HepG2 (cell line): Measurements from ENCODE around the gene TWF1. TPM values are rescaled to one million over a fixed set of nuclear protein-coding genes. Genes with fewer than 3 reads are reported as not detected.
A peak's percentile ranks its signal among the peaks of the same experiment; 100 is the strongest.

ENCODE experiments used
- ATAD3A ChIP-seq: sonication (generic); formaldehyde crosslinking; IDR thresholded peaks from 2 replicates; pipeline ENCODE4 v1.4.0; 2020; ENCODE audit warnings: missing genetic modification reagents
- ATF7-NPFF ChIP-seq: sonication (generic); formaldehyde crosslinking; IDR thresholded peaks from 2 replicates; pipeline ENCODE4 v1.8.1; 2023; ENCODE audit warnings: mild to moderate bottlenecking, low read depth, missing genetic modification reagents, moderate library complexity
- CREM ChIP-seq, 2 experiments: sonication (generic) in 1 of 2; formaldehyde crosslinking in 1 of 2; IDR thresholded peaks; 2 replicates each; pipeline versions ENCODE4 v1.4.0 to v1.6.1; 2016 to 2020; ENCODE audit warnings: antibody characterized with exemption in 1 of 2, mild to moderate bottlenecking in 1 of 2, missing genetic modification reagents in 1 of 2
- FOXC1 ChIP-seq: sonication (generic); formaldehyde crosslinking; IDR thresholded peaks from 2 replicates; pipeline ENCODE4 v1.8.0; 2022; ENCODE audit warnings: mild to moderate bottlenecking, missing genetic modification reagents, borderline replicate concordance
- FOXP1 ChIP-seq, 2 experiments: fragments of 450-650 bp in 1 of 2; IDR thresholded peaks; 2 replicates each; pipeline ENCODE4 v1.6.1; 2017 to 2018; ENCODE audit warnings: antibody characterized with exemption in 1 of 2
- HHEX ChIP-seq: IDR thresholded peaks from 2 replicates; pipeline ENCODE4 v1.6.1; 2016; ENCODE audit warnings: control low read depth
- HNRNPK ChIP-seq: fragments of 200-400 bp; formaldehyde crosslinking; IDR thresholded peaks from 2 replicates; pipeline ENCODE4 v1.6.1; 2018; ENCODE audit warnings: low read length, low read depth, moderate library complexity, mild to moderate bottlenecking; ENCODE audit not compliant: poor library complexity, severe bottlenecking
- HOXA9 ChIP-seq: sonication (generic); formaldehyde crosslinking; IDR thresholded peaks from 2 replicates; pipeline ENCODE4 v1.8.1; 2022; ENCODE audit warnings: missing genetic modification reagents, mild to moderate bottlenecking, moderate library complexity, borderline replicate concordance
- PCBP1 ChIP-seq: fragments of 200-400 bp; formaldehyde crosslinking; IDR thresholded peaks from 2 replicates; pipeline ENCODE4 v1.6.1; 2017; ENCODE audit warnings: mild to moderate bottlenecking, low read depth, low read length, borderline replicate concordance
- SIX1 ChIP-seq: sonication (generic); formaldehyde crosslinking; IDR thresholded peaks from 2 replicates; pipeline ENCODE4 v1.4.0; 2020; ENCODE audit warnings: missing genetic modification reagents, borderline replicate concordance
- ZNF292 ChIP-seq: sonication (generic); formaldehyde crosslinking; IDR thresholded peaks from 2 replicates; pipeline ENCODE4 v1.8.1; 2022; ENCODE audit warnings: mild to moderate bottlenecking, low read depth, missing genetic modification reagents, borderline replicate concordance
- ZNF331 ChIP-seq: sonication (generic); formaldehyde crosslinking; IDR thresholded peaks from 2 replicates; pipeline ENCODE4 v1.4.0; 2020; ENCODE audit warnings: missing genetic modification reagents
- ZNF547 ChIP-seq: sonication (generic); formaldehyde crosslinking; IDR thresholded peaks from 2 replicates; pipeline ENCODE4 v1.5.1; 2020; ENCODE audit warnings: mild to moderate bottlenecking, missing genetic modification reagents
- ZNF652 ChIP-seq: IDR thresholded peaks from 2 replicates; pipeline ENCODE4 v1.6.1; 2016; ENCODE audit warnings: low read depth, borderline replicate concordance
- ZNF737 ChIP-seq: sonication (generic); formaldehyde crosslinking; IDR thresholded peaks from 2 replicates; pipeline ENCODE4 v1.5.0; 2020; ENCODE audit warnings: missing genetic modification reagents, mild to moderate bottlenecking, borderline replicate concordance
- ZNF788 ChIP-seq: sonication (generic); formaldehyde crosslinking; IDR thresholded peaks from 2 replicates; pipeline ENCODE4 v1.5.0; 2020; ENCODE audit warnings: mild to moderate bottlenecking, missing genetic modification reagents, borderline replicate concordance
- polyA plus RNA-seq, 8 experiments: library from polyadenylated mRNA; depleted of rRNA in 3 of 8; stranded (reverse) in 7 of 8; unstranded in 1 of 8; fragments of >200 nt; fragmentation: Illumina TruSeq in 4 of 8; extraction: Trizol in 4 of 8; gene quantifications; 2 replicates each; pipeline versions ENCODE4 v1.2.1 to v1.2.3, GENCODE V29; 2011 to 2016; ENCODE audit warnings: low read depth in 4 of 8, missing spikeins in 1 of 8, mixed read lengths in 1 of 8; ENCODE audit not compliant: insufficient read depth in 1 of 8
- total RNA-seq, 5 experiments: library from RNA; depleted of rRNA; stranded (reverse); fragments of >200 nt; fragmentation: Illumina TruSeq; extraction: Trizol; gene quantifications; 2 replicates each; pipeline ENCODE4 v1.2.3, GENCODE V29; 2016; ENCODE audit warnings: low read depth in 1 of 5
- TF ChIP-seq, protein P1 (sequence below), 2 experiments: sonication (generic) in 1 of 2; formaldehyde crosslinking in 1 of 2; IDR thresholded peaks; 2 replicates each; pipeline versions ENCODE4 v1.4.0 to v1.6.1; 2018 to 2020; ENCODE audit warnings: missing genetic modification reagents in 2 of 2, borderline replicate concordance in 1 of 2, low read depth in 1 of 2, mild to moderate bottlenecking in 1 of 2, missing biosample characterization in 1 of 2
- TF ChIP-seq, protein P2 (sequence below): sonication (generic); formaldehyde crosslinking; IDR thresholded peaks from 2 replicates; pipeline ENCODE4 v1.9.0; 2021; ENCODE audit warnings: missing genetic modification reagents, mild to moderate bottlenecking, borderline replicate concordance
- TF ChIP-seq, protein P3 (sequence below): sonication (generic); formaldehyde crosslinking; IDR thresholded peaks from 2 replicates; pipeline ENCODE4 v1.4.0; 2020; ENCODE audit warnings: mild to moderate bottlenecking, missing genetic modification reagents
- TF ChIP-seq, protein P4 (sequence below): IDR thresholded peaks from 2 replicates; pipeline ENCODE4 v1.6.1; 2016; ENCODE audit warnings: missing biosample characterization, missing genetic modification reagents, low read depth

The TWF1 gene
- total and polyA plus RNA-seq, 2 of the 13 experiments (the other 11 are each of a cell fraction or from before 2014, with no cell fraction given), result 32.3 to 85.5 TPM

DNA sequence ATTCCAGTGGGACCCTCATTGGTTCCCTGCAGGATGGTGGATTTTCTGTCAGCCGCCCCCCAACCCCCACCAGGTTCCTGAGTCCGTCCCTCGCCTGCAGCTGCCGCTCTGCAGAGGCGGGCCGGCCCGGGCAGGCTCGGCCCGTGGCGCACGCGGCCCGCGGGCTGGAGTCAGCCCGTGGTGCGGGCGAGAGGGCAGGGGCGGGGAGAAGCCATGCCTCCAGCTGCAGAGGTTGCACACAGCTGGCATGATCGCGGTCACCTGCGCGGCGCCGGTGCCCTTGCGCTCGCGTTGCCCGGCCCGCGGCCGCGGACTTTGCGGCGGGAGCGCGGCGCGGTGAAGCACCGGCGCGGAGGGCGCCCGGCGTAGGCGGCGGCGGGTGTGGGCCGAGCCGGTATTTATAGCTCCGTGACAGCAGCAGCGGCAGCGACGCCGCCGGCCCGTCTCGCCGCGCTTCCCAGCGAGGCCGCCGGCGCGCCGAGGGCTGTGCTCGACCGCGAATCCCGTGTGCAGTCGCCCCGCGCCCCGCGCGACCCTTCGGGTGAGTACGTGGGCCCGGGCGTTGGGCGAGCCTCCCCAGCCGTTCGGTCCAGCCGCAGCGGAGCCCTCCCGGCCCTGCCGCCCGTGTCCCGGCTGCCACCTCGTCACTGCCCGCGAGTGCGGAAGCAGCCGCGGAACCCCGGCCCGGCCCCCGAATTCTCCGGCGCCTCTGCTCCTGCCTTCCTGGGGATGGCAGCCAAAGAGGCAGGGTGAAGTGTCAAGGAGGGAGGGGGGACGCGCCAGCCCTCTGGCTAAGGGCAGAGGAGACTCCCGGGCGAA is 29.7 kb upstream of the TWF1 start, which contains the start of gene TMEM117 (continued):
- TF ChIP-seq, protein P1, sequence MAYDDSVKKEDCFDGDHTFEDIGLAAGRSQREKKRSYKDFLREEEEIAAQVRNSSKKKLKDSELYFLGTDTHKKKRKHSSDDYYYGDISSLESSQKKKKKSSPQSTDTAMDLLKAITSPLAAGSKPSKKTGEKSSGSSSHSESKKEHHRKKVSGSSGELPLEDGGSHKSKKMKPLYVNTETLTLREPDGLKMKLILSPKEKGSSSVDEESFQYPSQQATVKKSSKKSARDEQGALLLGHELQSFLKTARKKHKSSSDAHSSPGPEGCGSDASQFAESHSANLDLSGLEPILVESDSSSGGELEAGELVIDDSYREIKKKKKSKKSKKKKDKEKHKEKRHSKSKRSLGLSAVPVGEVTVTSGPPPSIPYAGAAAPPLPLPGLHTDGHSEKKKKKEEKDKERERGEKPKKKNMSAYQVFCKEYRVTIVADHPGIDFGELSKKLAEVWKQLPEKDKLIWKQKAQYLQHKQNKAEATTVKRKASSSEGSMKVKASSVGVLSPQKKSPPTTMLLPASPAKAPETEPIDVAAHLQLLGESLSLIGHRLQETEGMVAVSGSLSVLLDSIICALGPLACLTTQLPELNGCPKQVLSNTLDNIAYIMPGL (CRISPR knock-in tag; IDR thresholded peaks at IDR 0.05; ENCODE audit: borderline replicate concordance in 1 of 2, low read depth in 1 of 2), result peak in 1 of 2 experiments; percentile 50; a peak in 3 of 4 replicates
- TF ChIP-seq HHEX (CRISPR knock-in tag) (no peak), HOXA9 (CRISPR knock-in tag) (no peak), FOXC1 (CRISPR knock-in tag) (0 out of 2 replicates have a peak, but pooled peaks have one; percentile 8), ZNF292 (CRISPR knock-in tag) (no peak; the same call in 1 of the 2 replicates), ZNF547 (CRISPR knock-in tag) (peak; percentile 37; the same call in 1 of the 2 replicates), ZNF788 (CRISPR knock-in tag) (peak; percentile 27; the same call in 1 of the 2 replicates), SIX1 (CRISPR knock-in tag) (no peak), ZNF652 (CRISPR knock-in tag) (no peak), HNRNPK (no peak), CREM (IDR thresholded peaks at IDR 0.05) (no peak), CREM (CRISPR knock-in tag; IDR thresholded peaks at IDR 0.05) (no peak), ATF7-NPFF (CRISPR knock-in tag) (0 out of 2 replicates have a peak, but pooled peaks have one; percentile 28), FOXP1 (IDR thresholded peaks at IDR 0.05) (no peak), FOXP1 (CRISPR knock-in tag; IDR thresholded peaks at IDR 0.05) (no peak), ZNF737 (CRISPR knock-in tag) (no peak), ATAD3A (no peak), PCBP1 (no peak), ZNF331 (no peak)
- TF ChIP-seq, protein P2, sequence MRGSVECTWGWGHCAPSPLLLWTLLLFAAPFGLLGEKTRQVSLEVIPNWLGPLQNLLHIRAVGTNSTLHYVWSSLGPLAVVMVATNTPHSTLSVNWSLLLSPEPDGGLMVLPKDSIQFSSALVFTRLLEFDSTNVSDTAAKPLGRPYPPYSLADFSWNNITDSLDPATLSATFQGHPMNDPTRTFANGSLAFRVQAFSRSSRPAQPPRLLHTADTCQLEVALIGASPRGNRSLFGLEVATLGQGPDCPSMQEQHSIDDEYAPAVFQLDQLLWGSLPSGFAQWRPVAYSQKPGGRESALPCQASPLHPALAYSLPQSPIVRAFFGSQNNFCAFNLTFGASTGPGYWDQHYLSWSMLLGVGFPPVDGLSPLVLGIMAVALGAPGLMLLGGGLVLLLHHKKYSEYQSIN (CRISPR knock-in tag), result no peak
- TF ChIP-seq, protein P3, sequence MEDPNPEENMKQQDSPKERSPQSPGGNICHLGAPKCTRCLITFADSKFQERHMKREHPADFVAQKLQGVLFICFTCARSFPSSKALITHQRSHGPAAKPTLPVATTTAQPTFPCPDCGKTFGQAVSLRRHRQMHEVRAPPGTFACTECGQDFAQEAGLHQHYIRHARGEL (CRISPR knock-in tag), result no peak
- TF ChIP-seq, protein P4, sequence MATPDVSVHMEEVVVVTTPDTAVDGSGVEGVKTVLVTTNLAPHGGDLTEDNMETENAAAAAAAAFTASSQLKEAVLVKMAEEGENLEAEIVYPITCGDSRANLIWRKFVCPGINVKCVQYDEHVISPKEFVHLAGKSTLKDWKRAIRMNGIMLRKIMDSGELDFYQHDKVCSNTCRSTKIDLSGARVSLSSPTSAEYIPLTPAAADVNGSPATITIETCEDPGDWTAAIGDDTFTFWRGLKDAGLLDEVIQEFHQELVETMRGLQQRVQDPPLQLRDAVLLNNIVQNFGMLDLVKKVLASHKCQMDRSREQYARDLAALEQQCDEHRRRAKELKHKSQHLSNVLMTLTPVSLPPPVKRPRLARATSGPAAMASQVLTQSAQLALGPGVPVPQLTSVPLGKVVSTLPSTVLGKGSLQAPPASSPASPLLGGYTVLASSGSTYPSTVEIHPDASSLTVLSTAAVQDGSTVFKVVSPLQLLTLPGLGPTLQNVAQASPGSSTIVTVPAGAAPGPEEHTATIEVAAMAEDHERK (CRISPR knock-in tag), result no peak
